Chondrocyte (in vitro differentiated cells): ENCODE results near the gene PERM1. TPM values are rescaled to one million over a fixed set of nuclear protein-coding genes. Genes with fewer than 3 reads are reported as not detected.

Source experiments
- DNase-seq: peaks from one replicate; pipeline ENCODE4 v3.0.0; 2021; ENCODE audit warnings: mixed read lengths, low spot score
- H3K27ac Mint-ChIP-seq: one replicate; pipeline ENCODE4 v1.8.0; 2021; ENCODE audit warnings: mild to moderate bottlenecking, moderate library complexity, mixed read lengths; ENCODE audit not compliant: unreplicated experiment
- H3K27me3 Mint-ChIP-seq: 2 replicates; pipeline ENCODE4 v1.8.0; 2021; ENCODE audit warnings: low read depth, mixed read lengths
- H3K36me3 Mint-ChIP-seq: 2 replicates; pipeline ENCODE4 v1.8.0; 2021; ENCODE audit warnings: low read depth, mixed read lengths
- H3K4me1 Mint-ChIP-seq: 2 replicates; pipeline ENCODE4 v1.8.0; 2021; ENCODE audit warnings: low read depth, mild to moderate bottlenecking, mixed read lengths
- H3K4me3 Mint-ChIP-seq: one replicate; pipeline ENCODE4 v1.8.0; 2021; ENCODE audit warnings: mild to moderate bottlenecking, moderate library complexity, mixed read lengths; ENCODE audit not compliant: unreplicated experiment
- H3K9me3 Mint-ChIP-seq: 2 replicates; pipeline ENCODE4 v1.8.0; 2021; ENCODE audit warnings: low read depth, mixed read lengths
- total RNA-seq: library from RNA; stranded (reverse); gene quantifications from 3 replicates; pipeline ENCODE4 v1.2.1, GENCODE V29; 2021
- TF ChIP-seq, protein P1 (sequence below): fragments of 200-600 bp; sonication (generic); IDR thresholded peaks from 2 replicates; pipeline ENCODE4 v1.5.0; 2021; ENCODE audit warnings: antibody characterized with exemption, mild to moderate bottlenecking, moderate library complexity

The PERM1 gene
- total RNA-seq, 1 donor from 2014 or later = 0.37 TPM

DNA sequence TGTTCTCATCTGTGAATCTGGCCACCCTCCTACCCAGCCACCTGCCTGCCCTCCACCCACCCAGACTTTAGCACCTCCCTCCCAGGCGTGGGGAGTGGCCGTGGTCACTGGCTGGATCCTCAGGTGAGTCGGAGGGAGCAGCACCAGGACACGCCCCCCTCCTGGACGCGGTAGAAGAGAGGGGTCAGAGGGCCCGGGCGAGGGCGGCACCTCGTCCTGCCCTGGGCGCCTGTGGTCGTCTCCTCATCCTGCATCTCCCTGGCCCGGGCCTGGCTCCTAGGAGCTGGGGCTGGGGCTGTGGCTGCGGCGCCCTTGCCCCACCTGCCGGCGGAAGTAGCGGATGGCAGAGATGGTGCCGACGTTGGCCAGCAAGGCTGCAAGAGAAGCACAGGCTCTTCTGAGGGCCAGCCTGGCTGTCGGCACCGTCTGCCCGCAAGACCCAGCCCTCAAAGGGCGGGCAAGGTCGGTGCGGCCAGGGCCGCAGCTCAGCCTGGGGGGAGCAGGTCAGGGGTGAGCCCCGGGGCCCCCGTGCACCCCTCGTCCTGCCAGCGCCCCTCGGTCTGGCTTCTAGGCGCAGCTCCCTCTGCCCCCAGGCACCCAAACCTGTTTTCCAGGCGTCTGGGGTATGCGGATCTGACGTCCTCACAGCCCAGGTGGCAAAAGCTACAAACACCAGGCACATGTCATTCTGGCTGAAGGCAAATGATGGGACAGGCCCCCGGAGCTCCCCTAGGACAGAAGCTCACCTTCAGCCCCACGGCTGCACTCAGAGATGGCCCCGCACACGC lies 5.8 kb downstream of the PERM1 start:
- TF ChIP-seq, protein P1, sequence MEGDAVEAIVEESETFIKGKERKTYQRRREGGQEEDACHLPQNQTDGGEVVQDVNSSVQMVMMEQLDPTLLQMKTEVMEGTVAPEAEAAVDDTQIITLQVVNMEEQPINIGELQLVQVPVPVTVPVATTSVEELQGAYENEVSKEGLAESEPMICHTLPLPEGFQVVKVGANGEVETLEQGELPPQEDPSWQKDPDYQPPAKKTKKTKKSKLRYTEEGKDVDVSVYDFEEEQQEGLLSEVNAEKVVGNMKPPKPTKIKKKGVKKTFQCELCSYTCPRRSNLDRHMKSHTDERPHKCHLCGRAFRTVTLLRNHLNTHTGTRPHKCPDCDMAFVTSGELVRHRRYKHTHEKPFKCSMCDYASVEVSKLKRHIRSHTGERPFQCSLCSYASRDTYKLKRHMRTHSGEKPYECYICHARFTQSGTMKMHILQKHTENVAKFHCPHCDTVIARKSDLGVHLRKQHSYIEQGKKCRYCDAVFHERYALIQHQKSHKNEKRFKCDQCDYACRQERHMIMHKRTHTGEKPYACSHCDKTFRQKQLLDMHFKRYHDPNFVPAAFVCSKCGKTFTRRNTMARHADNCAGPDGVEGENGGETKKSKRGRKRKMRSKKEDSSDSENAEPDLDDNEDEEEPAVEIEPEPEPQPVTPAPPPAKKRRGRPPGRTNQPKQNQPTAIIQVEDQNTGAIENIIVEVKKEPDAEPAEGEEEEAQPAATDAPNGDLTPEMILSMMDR = peak; percentile 84
- no peaks in the 10 kb centered on the region for H3K9me3 Mint-ChIP-seq
- no peaks in the 10 kb centered on the region for H3K36me3 Mint-ChIP-seq
- H3K4me1 Mint-ChIP-seq = peaks cover 3% of the 10 kb centered on the region
- H3K4me3 Mint-ChIP-seq = no peak overlapping the region
- no peak for DNase-seq
- peaks cover 9% of the 10 kb centered on the region for H3K27me3 Mint-ChIP-seq
- H3K27ac Mint-ChIP-seq = no peak overlapping the region

DNA sequence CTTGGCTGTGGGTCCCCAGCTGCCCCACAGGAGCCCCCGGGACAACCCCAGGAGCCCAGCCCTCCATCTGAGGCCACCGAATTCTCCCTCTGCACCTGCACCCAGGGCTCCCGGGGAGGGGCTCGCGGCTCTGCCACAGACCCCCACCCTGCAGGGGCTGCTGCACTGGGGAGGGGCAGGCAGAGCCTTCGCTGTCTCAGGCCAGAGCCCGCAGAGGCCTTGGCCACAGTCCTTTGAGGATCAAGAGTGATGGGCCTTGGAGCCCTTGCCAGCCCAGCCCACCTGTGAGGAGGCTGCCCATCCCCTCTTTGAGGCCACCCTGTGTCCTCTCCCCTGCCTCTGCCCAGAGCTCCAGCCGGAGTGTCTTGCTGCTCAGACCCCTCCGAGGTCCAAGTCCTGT lies 6.5 kb downstream of the PERM1 start:
- DNase-seq = no peak
- Mint-ChIP-seq H3K9me3 (no peaks in the 10 kb centered on the region), H3K4me1 (peaks cover 3% of the 10 kb centered on the region), H3K27me3 (peaks cover 9% of the 10 kb centered on the region), H3K4me3 (no peak overlapping the region), H3K27ac (no peak overlapping the region), H3K36me3 (no peaks in the 10 kb centered on the region)
- TF ChIP-seq, protein P1 = no peak

DNA sequence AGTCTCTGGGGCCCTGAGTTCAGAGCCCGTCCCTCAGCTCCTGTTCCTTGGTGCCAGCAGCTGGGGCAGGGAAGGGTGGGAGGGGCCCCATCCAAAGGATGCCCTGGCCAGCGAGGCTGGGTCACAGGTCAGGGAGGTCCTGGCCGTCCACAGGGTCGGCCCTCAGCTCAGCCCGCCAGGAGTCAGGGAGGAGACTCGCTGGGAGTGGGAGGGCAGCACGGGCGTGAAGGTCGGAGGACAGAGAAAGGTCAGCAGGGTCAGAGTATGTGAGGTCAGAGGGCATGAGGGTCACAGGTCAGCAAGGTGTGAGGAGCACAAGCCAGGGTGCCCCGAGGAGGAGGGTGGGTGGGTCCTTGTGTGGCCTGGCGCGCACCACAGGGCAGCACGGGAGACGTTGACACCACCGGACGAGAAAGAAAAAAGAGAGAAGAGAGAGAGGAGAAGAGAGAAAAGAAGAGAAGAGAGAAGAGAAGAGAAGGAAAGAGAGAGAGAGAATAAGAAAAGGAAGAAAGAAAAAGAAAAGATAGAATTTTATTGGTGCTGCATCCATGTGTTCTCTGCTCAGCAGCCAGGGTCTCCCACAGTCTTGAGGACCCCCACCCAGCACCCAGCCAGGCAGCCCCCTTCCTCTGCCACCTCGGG lies 7.1 kb downstream of the PERM1 start:
- TF ChIP-seq, protein P1 = no peak

DNA sequence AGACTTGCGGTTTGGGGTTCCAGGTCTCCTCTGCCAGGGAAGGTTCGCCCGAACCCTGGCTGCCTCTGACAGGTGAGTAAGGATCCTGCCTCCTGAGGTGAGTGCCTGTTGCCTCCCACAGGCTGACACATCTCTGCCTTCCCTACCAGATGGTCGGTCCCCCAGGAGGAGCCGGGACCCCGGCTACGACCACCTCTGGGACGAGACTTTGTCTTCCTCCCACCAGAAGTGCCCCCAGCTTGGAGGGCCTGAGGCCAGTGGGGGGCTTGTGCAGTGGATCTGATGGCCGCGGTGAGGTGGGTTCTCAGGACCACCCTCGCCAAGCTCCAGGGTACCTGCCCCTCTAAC lies 7.6 kb downstream of the PERM1 start:
- no peak for DNase-seq
- no peaks in the 10 kb centered on the region for H3K36me3 Mint-ChIP-seq
- H3K4me3 Mint-ChIP-seq = no peak overlapping the region
- H3K27ac Mint-ChIP-seq = no peak overlapping the region
- peaks cover 3% of the 10 kb centered on the region for H3K4me1 Mint-ChIP-seq
- TF ChIP-seq, protein P1 = no peak
- H3K9me3 Mint-ChIP-seq = no peaks in the 10 kb centered on the region
- H3K27me3 Mint-ChIP-seq = peaks cover 9% of the 10 kb centered on the region

More for the DNA sequence above, 7.1 kb downstream of the PERM1 start:
- Mint-ChIP-seq H3K4me1 (peaks cover 3% of the 10 kb centered on the region), H3K9me3 (no peaks in the 10 kb centered on the region), H3K4me3 (no peak overlapping the region), H3K27ac (no peak overlapping the region), H3K27me3 (peaks cover 9% of the 10 kb centered on the region), H3K36me3 (no peaks in the 10 kb centered on the region)
- no peak for DNase-seq

DNA sequence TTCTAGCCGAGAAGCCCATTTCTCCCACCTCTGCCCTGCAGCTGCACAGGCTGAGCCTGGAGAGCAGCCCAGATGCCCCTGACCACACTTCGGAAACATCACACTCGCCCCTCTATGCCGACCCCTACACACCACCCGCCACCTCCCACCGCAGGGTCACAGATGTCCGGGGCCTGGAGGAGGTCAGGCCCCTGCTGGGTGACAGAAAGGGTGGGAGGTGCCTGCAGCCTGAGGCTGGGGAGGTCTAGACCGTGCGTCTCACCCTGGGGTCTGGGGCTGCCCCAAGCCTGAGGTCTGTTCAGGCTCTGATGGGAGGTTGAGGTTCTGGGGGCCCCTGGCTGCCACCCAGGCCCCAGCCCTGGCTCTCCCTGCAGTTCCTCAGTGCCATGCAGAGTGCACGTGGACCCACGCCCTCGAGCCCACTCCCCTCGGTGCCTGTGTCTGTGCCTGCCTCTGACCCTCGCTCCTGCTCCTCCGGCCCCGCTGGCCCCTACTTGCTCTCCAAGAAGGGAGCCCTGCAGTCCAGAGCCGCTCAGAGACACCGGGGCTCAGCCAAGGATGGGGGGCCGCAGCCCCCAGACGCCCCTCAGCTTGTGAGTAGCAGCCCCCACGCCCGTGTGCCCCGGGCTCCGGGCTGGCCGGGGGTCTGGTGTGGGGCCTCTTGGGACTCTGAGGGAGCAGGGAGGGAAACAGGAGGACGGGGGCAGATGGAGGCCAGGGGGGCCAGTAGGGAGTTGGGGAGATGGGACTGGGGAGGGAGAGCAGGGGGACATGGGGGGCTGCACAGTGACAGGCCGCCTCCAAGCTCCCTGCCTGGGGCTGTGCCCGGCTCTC lies 8.2 kb downstream of the PERM1 start:
- TF ChIP-seq, protein P1 = no peak
- Mint-ChIP-seq H3K4me3 (no peak overlapping the region), H3K27me3 (peaks cover 10% of the 10 kb centered on the region), H3K27ac (no peak overlapping the region), H3K9me3 (no peaks in the 10 kb centered on the region), H3K4me1 (peaks cover 3% of the 10 kb centered on the region), H3K36me3 (no peaks in the 10 kb centered on the region)
- DNase-seq = no peak
